GM19468 (cell line): Measurements from ENCODE around the gene ADAT3.

Source experiments
- ATAC-seq: cut with Tn5 transposase; IDR thresholded peaks from one replicate; pipeline ENCODE4 v1.9.1; 2021; ENCODE audit warnings: mild to moderate bottlenecking, moderate library complexity, moderate number of reproducible peaks; ENCODE audit not compliant: unreplicated experiment; ENCODE audit errors: extremely low read depth

Gene ADAT3

DNA sequence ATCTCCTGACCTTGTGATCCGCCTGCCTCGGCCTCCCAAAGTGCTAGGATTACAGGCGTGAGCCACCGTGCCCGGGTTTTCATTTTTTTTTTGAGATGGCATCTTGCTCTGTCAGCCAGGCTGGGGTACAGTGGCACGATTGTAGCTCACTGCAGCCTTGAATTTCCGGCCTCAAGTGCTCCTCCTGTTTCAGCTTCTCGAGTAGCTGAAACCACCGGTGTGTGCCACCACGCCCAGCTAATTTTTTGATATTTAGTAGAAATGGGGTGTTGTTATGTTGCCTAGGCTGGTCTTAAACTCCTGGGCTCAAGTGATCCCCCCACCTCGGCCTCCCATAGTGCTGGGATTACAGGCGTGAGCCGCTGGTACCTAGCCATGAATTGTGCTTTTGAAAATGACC lies 5.9 kb downstream of the ADAT3 start:
- ATAC-seq, result no peak

GRCh38 chr19:1911995-1912394 lies 6.8 kb downstream of the ADAT3 start:
- no peak for ATAC-seq

DNA sequence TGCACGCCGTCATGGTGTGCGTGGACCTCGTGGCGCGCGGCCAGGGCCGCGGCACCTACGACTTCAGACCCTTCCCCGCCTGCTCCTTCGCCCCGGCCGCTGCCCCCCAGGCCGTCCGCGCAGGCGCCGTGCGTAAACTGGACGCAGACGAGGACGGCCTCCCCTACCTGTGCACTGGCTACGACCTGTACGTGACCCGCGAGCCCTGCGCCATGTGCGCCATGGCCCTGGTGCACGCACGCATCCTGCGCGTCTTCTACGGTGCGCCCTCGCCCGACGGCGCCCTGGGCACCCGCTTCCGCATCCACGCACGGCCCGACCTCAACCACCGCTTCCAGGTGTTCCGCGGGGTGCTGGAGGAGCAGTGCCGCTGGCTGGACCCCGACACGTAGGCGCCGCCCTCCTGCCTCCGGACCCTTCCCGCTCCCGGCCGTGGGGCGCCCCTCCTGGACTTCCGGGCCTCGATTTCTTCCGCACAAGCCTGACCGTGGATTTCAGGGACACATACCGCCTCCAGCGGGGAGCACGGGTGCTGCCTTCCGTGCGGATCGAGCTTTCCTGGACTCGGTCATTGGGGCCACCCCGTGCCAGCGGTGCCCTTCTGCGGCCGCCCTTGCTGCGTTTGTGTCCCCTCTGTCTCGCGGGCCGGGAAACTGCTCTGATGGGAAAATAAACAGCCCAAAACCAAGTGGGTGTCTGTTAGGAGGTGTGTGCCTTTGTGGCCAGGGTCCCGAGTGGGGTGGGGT lies 7.7 kb downstream of the ADAT3 start:
- no peak for ATAC-seq

DNA sequence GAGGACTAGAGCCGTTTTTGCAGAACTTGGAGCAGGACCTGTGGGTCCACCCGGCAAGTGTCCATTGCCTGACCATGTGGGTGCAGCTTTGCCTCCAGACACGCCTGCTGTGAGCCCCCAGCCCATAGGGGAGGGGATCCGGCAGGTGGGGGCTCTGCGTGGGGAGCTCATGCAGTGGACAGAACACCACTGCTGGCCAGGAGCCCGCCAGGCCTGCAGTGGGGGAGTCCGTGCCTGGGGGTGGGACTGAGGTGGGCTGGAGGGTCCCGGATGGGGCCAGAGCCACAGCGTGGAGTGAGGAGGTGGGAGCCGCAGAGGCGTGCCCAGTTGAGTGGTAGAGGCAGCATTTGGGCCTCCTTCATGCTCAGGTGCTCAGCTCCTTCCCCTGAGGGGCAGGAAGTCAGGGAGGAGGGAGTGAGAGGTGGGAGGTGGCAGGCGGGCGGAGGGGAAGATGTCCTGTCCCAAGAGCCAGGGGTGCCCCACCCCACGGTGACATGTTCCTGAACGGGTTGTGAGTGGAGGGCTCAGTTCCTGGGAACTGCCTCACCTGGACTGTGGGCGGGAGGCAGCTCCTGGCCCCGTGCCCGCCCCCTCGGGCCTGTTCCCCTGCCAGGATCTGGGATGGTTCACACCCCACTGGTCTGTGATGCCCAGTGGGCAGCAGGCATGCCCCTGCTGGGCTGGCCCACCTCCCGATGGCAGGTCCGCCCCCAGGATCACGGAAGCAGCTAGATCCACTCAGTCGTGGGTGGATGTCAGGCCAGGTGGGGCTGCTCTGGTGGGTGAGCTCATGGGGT lies 8.8 kb downstream of the ADAT3 start:
- no peak for ATAC-seq

DNA sequence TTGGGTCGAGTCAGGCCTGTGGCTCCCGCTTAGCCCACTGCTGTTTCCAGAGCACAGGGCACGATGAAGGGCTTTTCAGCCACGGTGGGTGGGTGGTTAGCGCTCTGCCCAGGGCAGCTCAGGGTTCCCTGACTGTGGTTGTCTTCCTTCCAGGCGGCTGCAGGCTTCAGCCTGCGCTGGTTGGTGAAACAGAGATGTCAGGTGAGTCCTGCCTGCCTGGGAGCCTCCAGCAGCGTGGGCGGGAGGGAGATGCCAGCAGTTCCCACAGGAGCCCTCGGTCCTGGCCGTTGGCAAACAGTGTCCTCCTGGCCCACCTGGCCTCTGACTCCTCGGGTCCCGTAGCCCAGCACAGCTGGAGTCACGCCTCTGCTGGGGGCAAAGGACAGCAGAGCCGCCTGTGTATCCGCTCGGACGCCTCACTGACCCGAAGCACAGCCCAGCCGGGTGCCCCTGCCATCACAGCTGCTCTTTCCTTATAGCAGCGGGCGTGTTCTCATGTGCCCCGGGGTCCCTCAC lies 9.7 kb downstream of the ADAT3 start:
- no peak for ATAC-seq

DNA sequence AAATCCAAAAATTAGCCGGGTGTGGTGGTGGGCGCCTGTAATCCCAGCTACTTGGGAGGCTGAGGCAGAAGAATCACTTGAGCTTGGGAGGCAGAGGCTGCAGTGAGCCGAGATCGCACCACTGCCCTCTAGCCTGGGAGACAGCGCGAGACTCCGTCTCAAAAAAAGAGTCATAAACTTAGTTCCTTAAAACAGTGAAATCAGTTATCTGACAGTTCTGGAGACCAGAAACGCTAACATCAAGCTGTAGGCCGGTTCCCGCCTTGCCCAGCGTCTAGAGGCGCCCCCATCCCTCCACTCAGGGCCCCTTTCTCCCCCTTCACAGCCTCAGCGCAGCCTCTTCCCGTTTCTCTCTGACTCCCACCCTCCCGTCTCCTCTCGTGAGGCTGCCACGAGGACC lies 11.9 kb downstream of the ADAT3 start:
- ATAC-seq, result no peak

- no peak for ATAC-seq
Observed at GRCh38 chr19:1917926-1918325, 12.7 kb downstream of the ADAT3 start.

DNA sequence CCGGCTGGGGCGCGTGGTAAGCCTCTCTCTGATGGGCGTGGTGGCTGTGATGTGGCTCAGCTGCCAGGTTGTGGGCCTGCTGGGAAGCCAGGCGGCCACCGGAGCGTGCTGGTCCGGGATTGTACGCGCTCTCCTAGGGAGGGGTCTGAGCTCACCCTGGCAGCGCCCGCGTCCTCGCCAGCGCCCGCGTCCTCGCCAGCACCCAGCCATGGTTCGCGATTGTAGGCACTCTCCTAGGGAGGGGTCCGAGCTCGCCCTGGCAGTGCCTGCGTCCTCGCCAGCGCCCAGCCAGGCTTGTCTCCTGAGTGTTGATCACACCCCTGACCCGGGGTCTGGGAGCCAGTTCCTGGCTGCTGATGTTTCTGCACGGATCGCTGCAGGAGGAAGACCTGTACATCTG lies 13.8 kb downstream of the ADAT3 start:
- ATAC-seq, result no peak

- no peak for ATAC-seq
Observed at GRCh38 chr19:1920644-1921043, 15.4 kb downstream of the ADAT3 start.

- no peak for ATAC-seq
Observed at GRCh38 chr19:1921326-1921725, 16.1 kb downstream of the ADAT3 start.

GRCh38 chr19:1921825-1922224 lies 16.6 kb downstream of the ADAT3 start:
- ATAC-seq, result no peak

DNA sequence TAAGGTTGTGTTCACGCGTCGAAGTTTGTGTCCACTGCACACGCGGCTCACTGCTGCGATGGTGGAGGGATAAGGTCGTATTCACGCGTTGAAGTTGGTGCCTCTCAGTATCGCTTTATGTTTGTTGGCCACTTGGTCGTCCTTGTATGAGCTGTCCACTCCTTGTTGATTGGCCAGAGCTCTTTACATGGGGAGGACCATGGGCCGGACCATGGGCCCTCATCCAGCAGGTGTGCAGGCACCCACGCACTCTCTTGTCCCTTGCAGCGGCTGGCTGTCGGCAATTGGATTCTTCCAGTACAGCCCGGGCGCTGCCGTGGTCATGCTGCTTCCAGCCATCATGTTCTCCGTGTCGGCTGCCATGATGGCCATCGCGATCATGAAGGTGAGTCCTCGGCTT lies 17.6 kb downstream of the ADAT3 start:
- ATAC-seq, result no peak

GRCh38 chr19:1923319-1923718 lies 18.1 kb downstream of the ADAT3 start:
- no peak for ATAC-seq

- ATAC-seq, result no peak
Observed at GRCh38 chr19:1924320-1924961, 19.2 kb downstream of the ADAT3 start.

DNA sequence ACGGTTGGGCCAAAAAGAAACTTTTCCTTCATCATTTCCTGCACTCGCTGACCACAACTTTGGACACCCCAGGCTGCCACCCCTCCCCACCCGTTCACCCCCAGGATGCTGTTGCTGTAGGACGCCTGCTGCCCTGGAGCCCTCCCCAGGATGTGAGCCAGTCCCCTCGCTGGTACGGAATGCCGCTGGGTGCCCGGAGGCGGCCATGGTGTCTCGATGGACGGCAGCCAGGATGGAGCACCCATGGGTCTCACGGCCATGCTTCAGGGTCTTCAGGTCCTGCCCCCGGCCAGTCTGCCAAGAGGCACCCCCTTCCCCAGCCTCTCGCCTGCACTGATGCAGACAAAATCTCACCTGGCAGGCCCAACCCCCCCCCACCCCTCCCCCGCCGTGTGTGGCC lies 20.3 kb downstream of the ADAT3 start:
- no peak for ATAC-seq

GRCh38 chr19:1929021-1929742 lies 24.0 kb downstream of the ADAT3 start:
- ATAC-seq, result no peak

DNA sequence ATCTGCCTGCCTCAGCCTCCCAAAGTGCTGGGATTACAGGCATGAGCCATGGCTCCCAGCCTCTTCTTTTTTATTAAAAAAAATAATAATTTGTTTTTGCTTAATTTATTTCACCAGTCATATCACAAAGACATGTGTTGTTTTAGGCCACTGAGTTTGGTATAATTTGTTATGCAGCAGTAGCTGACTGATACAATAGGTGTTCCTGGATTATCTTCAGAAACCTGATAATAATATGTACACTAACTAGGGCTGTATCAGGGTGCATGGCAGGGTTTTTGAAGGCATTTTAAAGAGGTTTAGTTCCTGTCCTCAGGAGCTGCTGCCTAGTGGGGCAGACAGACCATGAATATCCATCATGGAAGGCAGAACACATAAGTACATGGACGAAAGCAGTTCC lies 26.2 kb downstream of the ADAT3 start:
- no peak for ATAC-seq

- no peak for ATAC-seq
Observed at GRCh38 chr19:1932395-1932794, 27.2 kb downstream of the ADAT3 start.

DNA sequence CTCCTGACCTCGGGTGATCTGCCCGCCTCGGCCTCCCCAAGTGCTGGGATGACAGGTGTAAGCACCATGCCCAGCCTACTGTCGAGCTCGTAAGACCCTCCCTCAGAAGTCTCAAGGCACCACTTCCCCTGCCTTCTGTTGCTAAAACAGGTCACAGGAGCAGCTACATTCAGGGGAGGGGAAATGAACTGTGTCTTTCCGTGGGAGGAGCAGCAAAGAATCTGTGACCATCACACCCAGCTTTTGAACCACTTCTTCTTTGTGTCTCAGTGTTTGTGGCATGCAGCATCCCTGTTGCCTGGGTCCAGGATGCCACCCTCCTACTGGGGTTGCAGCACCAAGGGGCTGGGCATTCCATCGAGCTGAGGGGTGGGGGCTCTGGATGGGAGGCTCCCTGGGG lies 28.0 kb downstream of the ADAT3 start:
- ATAC-seq, result no peak

- ATAC-seq, result no peak
Observed at GRCh38 chr19:1933942-1934341, 28.7 kb downstream of the ADAT3 start.
